Activated CD4-positive, alpha-beta T cell treated with anti-CD3 and anti-CD28 coated beads, Interleukin-2, amount 50 U/mL, for 1 hour (primary cell): ENCODE data around the gene ZNF117.
"Not testable (repeated sequence)": the region's sequence is repeated elsewhere in the genome, so short reads cannot be mapped to it uniquely, and the experiment has no call there.

Experiments used
- DNase-seq: peaks from one replicate; pipeline ENCODE4 v3.0.0-alpha.2; 2020

The ZNF117 gene

GRCh38 chr7:64996305-64996704, 5.5 kb upstream of the ZNF117 start:
- no peak for DNase-seq

- no peak for DNase-seq
These were observed 3.1 kb upstream of the ZNF117 start for GRCh38 chr7:64993901-64994300.

DNA sequence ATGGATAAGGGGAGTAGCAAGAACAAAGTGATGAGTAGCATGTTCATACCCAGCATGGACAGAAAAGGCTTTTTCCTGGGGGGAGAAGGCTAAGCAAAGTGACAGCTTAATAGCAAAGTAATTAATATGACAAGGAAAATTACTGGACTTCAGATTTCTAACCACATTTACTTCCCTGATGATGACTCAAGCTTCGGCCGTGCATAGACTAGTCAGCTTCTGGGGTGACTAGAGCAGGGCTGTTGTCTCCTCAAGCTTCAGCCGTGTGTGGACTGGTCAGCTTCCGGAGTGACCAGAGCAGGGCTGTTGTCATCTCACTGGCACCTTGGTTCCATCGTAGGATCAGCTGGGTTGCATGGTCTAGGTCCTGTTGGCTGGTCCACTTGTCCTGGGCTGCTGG, 2.1 kb upstream of the ZNF117 start:
- no peak for DNase-seq

- no peak for DNase-seq
These were observed 620 bp downstream of the ZNF117 start for GRCh38 chr7:64990216-64990615.

DNA sequence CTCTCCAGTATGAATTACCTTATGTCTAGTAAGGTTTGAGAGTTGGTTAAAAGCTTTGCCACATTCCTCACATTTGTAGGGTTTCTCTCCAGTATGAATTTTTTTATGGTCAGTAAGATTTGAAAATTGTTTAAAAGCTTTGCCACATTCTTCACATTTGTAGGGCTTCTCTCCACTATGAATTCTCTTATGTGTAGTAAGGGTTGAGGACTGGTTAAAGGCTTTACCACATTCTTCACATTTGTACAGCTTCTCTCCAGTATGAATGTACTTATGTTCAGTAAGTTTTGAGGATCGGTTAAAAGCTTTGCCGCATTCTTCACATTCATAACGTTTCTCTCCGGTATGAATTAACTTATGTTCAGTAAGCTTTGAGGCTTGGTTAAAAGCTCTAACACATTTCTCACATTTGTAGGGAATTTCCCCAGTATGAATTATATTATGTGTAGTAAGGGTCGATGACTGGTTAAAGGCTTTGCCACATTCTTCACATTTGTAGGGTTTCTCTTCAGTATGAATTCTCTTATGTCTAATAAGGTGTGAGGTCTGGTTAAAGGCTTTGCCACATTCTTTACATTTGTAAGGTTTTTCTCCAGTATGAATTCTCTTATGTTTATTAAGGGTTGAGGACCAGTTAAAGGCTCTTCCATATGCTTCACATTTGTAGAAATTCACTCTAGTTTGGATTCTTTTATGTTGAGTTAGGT, 12.2 kb downstream of the ZNF117 start:
- no peak for DNase-seq

DNA sequence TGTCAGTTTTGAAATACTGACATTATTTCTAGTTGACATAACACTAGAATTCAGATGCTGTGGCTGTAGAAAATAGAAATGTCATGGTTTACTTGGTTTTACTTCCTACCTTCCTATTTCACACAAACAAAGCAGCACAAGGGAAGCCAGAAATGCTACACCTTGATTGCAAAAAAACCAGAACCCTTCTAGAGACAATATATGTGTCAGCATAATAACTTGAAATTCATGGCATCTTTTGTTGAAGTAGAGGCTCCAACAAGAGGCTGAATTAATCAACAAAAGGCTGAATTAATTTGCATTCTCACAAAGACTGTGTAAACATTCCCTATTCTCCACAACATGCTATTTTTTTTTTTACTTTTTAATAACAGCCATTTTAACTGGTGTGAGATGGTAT, 25.2 kb downstream of the ZNF117 start:
- no peak for DNase-seq

DNA sequence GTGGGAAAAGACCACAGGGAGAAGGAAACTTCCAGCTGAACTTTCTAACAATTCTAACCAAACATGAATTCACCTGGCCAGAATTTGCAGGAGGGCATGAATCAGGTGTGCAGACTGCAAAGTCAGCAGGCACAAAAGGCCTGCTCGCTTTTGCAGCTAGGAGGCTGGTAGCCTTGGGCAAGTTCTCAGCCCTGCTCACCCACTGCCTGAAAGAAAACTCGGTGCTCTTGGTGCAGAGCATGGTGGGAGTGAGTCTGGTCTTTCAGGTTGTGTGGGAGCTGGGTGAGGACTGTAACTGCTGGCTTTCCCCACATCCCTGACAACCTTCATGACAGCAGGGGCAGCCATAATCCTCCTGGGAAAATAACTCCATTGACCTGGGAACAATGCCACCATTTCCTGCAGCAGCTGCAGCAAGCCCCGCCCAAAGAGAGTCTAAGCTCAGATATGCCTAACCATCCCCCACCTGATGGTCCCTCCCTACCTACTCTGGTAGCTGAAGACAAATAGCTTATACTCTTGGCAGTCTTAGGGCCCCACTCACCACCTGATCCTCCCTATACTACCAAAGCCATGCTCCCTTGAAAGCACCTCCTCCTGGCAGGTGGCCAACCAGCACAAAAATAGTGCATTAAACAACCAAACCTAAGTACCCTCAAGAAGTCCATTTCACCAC, 31.6 kb downstream of the ZNF117 start:
- no peak for DNase-seq

DNA sequence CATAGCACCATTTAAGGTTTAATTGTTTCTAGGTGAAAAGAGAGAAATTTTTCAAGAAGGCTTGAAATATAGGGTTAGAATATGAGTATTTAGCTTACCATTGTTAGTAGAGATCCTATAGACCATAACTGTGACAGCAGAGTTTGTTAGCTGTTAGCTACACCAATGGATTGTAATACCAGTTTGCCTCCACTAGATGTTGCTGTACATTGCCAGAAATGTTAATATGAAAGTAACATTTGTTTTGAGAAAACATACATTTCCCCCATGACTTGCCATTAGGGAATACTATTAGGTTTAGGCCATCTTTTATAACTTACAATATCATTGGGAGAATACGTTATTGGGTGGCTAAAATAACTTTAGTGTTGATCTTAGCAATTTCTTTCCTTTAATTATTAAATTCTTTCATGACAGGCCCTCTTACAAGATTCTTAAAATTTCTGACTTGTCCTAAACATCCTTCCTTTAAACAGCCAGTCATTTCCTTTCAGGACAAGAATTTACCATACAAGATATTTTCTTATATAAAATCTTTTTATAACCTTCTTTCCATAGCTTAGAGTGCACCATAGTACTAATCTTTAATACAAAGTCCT, 39.5 kb downstream of the ZNF117 start:
- DNase-seq = no peak

DNA sequence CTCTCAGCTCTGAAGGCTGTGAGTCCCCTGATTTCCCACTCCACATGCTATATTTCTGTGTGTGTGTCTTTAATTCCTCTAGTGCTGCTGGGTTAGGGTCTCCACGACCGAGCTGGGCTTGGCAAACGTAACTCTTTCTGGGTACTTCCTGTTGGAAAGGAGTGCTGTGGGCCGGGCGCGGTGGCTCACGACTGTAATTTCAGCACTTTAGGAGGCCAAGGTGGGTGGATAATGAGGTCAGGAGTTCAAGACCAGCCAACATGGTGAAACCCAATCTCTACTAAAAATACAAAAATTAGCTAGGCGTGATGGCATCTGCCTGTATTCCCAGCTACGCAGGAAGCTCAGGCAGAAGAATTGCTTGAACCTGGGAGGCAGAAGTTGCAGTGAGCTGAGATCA, 40.2 kb downstream of the ZNF117 start:
- not testable (repeated sequence) for DNase-seq

- not testable (repeated sequence) for DNase-seq
These were observed 42.1 kb downstream of the ZNF117 start for GRCh38 chr7:64948774-64949173.

GRCh38 chr7:64947252-64948000, 43.4 kb downstream of the ZNF117 start:
- DNase-seq = no peak

DNA sequence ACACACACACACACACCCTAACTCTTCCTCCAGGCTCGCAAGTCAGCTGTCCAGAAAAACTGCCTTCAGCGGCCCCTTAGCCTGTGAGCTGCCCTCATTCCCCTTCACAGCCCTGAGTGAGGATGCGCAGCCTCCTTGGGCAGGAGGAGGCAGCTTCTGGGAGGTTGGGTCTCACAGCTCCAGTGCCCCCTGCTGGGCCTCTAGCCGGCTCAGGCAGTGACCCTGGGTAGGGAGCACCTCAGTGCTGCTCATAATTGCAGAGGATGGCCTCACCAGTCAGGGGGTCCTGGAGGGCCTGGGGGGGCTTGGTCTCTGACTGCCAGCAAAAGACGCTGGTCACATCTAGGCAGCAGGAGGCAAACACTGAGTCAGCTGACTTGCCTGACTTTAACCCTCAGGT, 44.1 kb downstream of the ZNF117 start:
- no peak for DNase-seq

DNA sequence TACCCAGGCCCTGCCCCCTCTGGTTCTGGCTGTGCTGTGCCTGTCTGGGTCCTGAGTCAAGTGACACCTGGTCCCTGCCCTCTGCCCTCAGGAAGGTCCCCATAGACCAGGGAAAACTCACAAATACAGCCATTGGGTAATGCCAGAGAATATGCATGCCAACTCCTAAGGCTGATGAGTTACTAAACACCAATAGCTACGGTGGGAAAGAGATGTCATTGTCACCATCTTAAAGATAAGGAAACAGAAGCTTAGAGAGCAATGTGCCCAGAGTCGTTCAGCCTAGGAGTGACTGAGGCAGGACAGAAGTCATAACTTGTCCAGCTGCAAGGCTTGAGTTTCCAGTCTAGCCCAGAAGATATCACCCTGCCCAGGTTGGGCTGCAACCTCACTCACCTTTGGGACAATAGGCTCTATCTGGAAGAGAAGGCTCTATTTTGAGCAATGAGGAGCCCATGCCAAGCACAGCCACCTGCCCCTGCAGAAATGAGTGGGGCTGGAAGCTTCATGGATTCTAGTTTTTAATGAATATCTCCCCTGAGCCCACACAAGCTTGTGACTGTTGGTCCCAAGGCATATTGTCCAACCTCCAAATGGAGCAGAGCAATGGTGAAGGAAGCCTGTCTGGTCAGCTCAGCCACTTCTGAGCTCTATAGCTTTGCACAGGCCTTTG, 45.2 kb downstream of the ZNF117 start:
- DNase-seq = no peak

- not testable (repeated sequence) for DNase-seq
These were observed 46.0 kb downstream of the ZNF117 start for GRCh38 chr7:64944667-64945502.

GRCh38 chr7:64940021-64940420, 50.8 kb downstream of the ZNF117 start:
- DNase-seq = not testable (repeated sequence)

DNA sequence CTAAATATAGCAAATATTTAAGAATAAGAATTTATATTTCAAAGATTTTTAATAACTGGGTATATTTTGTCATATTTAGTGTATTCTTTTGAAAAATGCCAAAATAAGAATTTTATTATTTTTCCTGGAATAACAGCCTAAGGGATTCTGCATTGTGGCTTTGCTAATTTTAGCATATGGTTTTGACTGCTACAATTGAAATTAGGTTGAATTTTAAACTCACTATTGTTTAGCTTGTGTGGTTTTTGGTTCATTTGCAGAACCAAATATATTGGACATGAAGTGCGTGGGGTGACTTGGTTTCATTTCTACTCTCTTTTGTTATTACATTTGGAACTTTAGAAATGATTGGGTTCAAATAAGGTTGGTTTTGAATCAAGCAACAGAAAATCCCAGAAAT, 52.3 kb downstream of the ZNF117 start:
- DNase-seq = no peak

DNA sequence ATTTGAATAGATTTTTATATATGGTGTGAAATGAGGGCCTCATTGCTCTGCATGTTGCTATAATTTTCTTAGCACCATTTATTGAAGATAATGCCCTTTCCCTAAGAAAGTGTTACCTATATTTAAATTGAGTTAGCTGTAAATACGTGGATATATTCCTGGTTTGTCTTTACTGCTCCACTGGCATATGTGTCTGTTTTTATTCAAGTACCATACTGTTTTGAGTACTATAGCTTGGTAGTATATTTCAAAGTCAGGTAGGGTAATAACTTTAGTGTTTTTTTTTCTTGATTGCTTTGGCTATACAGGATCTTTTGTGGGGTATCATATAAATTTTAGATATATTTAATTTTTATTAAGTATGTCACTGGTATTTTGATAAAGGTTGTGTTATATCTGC, 56.4 kb downstream of the ZNF117 start:
- no peak for DNase-seq

DNA sequence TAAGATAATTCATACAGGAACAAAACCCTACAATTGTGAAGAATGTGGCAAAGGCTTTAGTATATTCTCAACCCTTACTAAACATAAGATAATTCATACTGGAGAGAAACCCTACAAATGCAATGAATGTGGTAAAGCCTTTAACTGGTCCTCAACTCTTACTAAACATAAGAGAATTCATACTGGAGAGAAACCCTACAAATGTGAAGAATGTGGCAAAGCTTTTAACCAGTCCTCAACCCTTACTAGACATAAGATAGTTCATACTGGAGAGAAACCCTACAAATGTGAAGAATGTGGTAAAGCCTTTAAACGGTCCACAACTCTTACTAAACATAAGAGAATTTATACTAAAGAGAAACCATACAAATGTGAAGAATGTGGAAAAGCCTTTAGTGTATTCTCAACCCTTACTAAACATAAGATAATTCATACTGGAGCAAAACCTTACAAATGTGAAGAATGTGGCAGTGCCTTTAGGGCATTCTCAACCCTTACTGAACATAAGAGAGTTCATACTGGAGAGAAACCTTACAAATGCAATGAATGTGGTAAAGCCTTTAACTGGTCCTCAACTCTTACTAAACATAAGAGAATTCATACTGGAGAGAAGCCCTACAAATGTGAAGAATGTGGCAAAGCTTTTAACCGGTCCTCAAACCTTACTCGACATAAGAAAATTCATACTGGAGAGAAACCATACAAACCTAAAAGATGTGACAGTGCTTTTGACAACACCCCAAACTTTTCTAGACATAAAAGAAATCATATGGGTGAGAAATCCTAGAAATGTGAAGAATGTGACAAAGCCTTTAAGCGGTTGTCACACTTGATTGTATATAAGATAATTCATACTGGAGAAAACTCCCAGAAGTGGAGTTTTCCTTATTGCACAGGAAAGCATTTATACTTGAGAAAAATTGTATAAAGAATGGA, 62.3 kb downstream of the ZNF117 start:
- not testable (repeated sequence) for DNase-seq
